Measurements from ENCODE around the gene TBC1D22A. TPM values are rescaled to one million over a fixed set of nuclear protein-coding genes. Genes with fewer than 3 reads are reported as not detected.

The TBC1D22A gene
- total and polyA plus RNA-seq, 9 of the 15 experiments (the other 6 are each of a cell fraction or from before 2014, with no cell fraction given), result 0.20 to 11.5 (median 5.2) TPM

GRCh38 chr22:46895753-46896152 lies 133.3 kb downstream of the TBC1D22A start (continued):
- TF ChIP-seq, protein P1, sequence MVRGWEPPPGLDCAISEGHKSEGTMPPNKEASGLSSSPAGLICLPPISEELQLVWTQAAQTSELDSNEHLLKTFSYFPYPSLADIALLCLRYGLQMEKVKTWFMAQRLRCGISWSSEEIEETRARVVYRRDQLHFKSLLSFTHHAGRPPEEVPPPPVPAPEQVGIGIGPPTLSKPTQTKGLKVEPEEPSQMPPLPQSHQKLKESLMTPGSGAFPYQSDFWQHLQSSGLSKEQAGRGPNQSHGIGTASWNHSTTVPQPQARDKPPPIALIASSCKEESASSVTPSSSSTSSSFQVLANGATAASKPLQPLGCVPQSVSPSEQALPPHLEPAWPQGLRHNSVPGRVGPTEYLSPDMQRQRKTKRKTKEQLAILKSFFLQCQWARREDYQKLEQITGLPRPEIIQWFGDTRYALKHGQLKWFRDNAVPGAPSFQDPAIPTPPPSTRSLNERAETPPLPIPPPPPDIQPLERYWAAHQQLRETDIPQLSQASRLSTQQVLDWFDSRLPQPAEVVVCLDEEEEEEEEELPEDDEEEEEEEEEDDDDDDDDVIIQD (CRISPR knock-in tag; IDR thresholded peaks at IDR 0.05), result no peak
- TF ChIP-seq DLX4 (CRISPR knock-in tag; IDR thresholded peaks at IDR 0.05) (no peak), HCFC1 (IDR thresholded peaks at IDR 0.05; ENCODE audit: low read depth, low read length) (no peak), EP400 (IDR thresholded peaks at IDR 0.05) (peak; percentile 72), SMARCE1 (IDR thresholded peaks at IDR 0.05) (0 out of 2 replicates have a peak, but pooled peaks have one; percentile 46), SIRT6 (IDR thresholded peaks at IDR 0.05; ENCODE audit: low read depth, low read length) (no peak), GTF3C2 (IDR thresholded peaks at IDR 0.05; ENCODE audit: borderline replicate concordance, extremely low read depth, insufficient read length) (no peak), GMEB1 (CRISPR knock-in tag; IDR thresholded peaks at IDR 0.05) (no peak), RAD21 (CRISPR knock-in tag; conservative IDR thresholded peaks at IDR 0.05 in 1 of 2, IDR thresholded peaks at IDR 0.05 in 1 of 2) (peak in 1 of 2 experiments; percentile 16; a peak in 1 of 4 replicates), LEF1 (IDR thresholded peaks at IDR 0.05) (peak; percentile 59; the same call in 1 of the 2 replicates), ZNF3 (CRISPR knock-in tag; IDR thresholded peaks at IDR 0.05) (no peak), TBP (optimal IDR thresholded peaks at IDR 0.05; ENCODE audit: low read depth, low read length) (no peak), KDM4B (IDR thresholded peaks at IDR 0.05; ENCODE audit: borderline replicate concordance in 2 of 2, low read depth in 1 of 2) (no peak), YBX1 (IDR thresholded peaks at IDR 0.05) (no peak), GATA2 (CRISPR knock-in tag; IDR thresholded peaks at IDR 0.05) (no peak), ZNF277 (CRISPR knock-in tag; IDR thresholded peaks at IDR 0.05; ENCODE audit: borderline replicate concordance) (no peak), NCOR1 (IDR thresholded peaks at IDR 0.05) (peak; percentile 68)
- TF ChIP-seq, protein P2, sequence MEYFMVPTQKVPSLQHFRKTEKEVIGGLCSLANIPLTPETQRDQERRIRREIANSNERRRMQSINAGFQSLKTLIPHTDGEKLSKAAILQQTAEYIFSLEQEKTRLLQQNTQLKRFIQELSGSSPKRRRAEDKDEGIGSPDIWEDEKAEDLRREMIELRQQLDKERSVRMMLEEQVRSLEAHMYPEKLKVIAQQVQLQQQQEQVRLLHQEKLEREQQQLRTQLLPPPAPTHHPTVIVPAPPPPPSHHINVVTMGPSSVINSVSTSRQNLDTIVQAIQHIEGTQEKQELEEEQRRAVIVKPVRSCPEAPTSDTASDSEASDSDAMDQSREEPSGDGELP (CRISPR knock-in tag; IDR thresholded peaks at IDR 0.05; ENCODE audit: borderline replicate concordance), result no peak

All from K562 (cell line).